ENCODE data around the gene DAND5.
A peak's percentile ranks its signal among the peaks of the same experiment; 100 is the strongest.
"Not testable (repeated sequence)": the region's sequence is repeated elsewhere in the genome, so short reads cannot be mapped to it uniquely, and the experiment has no call there.

DAND5 gene

DNA sequence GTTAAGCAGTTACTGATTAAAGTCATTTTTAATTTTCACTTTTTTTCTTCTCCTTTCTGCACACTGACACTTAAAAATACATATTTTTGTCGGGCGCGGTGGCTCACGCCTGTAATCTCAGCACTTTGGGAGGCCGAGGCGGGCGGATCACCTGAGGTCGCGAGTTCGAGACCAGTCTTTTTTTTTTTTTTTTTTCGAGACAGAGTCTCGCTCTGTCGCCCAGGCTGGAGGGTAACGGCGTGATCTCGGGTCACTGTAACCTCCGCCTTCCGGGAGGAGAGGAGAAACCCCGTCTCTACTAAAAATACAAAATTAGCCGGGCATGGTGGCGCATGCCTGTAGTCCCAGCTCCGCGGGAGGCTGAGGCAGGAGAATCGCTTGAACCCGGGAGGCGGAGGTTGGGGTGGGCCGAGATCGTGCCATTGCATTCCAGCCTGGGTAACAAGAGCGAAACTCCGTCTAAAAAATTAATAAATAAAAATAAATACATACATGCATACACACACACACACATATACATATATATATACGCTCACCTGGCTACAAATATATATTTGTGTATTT, 11.9 kb upstream of the DAND5 start:
- DNase-seq (ENCODE audit: low read depth), result not testable (repeated sequence)
- peak overlapping the region; percentile 81 for H3K4me3 ChIP-seq (ENCODE audit: low read depth, low read length)

DNA sequence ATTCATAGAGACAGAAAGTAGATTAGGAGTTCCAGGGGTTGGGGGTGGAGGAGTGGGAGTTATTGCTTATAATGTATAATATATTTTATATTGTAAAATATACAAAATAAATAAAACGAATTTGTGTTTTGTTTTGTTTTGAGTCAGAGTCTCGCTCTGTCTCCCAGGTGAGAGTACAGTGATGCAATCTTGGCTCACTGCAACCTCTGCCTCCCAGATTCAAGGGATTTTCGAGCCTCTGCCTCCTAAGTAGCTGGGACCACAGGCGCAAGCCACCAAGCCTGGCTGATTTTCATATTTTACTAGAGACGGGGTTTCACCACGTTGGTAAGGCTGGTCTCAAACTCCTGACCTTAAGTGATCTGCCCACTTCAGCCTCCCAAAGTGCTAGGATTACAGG, 9.9 kb upstream of the DAND5 start:
- DNase-seq (ENCODE audit: low read depth), result no peak
- no peak overlapping the region for H3K4me3 ChIP-seq (ENCODE audit: low read depth, low read length)

DNA sequence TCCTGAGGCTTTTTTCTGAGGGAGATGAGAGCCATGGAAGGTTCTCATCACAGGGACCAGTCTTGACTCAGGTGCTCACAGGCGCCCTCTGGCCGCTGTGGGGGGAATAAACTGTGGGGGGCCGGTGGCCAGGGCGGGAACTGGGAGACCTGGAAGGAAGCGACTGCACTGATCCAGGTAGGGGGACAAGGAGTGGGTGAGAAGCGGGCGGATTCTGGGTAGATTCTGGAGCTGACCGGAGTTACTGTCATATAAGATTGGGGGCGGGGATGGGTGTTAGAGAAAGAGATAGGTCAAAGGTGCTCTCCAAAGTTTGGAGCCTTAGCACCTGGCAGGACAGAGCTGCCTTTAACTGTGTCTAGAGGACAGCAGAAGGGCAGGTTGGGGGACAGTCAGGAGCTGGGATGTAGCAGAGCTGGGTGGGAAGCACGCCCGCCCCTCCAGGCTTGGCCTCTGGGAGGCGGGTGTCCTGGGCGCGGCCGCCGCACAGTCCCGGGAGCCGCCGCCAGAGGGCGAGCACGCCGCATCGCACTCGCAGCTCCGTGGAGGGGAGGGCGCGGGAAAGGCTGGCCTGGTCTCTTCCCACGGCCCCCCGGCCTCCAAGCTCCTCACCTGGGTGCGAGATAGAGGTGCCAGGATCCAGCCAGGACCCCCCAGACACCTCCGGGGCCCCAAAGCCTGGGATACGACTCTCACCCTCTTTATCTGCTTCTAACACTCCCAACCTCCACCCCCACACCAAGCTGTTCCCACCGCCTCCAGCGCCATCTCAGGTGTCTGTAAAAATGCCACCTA, 4.2 kb upstream of the DAND5 start:
- DNase-seq (ENCODE audit: low read depth), result no peak
- H3K4me3 ChIP-seq (ENCODE audit: low read depth, low read length), result peak overlapping the region; percentile 52

DNA sequence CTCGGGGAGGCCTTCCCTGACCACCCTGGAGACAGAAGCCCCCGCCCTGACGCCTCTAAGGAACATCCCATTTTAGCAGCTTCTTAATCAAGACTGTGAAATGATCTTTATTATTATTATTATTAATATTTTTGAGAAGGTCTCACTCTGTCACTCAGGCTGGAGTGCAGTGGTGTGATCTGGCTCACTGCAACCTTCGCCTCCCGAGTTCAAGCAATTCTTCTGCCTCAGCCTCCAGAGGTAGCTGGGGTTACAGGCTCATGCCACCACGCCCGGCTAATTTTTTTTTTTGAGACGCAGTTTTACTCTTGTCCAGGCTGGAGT, 3.6 kb upstream of the DAND5 start:
- no peak for DNase-seq (ENCODE audit: low read depth)
- H3K4me3 ChIP-seq (ENCODE audit: low read depth, low read length), result no peak overlapping the region

DNA sequence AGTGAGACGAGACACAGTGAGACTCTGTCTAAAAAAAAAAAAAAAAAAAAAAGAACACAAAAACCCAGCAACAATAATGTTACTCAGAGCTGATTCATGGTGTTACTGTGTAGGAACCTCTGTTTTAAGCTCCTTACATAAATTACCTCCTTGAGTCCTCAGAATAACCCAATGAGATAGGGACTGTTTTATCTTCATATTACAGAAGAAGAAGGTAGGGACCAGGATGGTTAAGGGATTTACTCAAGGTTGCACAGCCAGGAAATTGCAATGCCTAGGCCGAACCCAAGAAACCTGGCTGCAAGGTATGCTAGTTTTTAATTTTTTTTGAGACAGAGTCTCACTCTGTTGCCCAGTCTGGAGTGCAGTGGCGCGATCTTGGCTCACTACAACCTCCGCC, 1.5 kb upstream of the DAND5 start:
- no peak overlapping the region for H3K4me3 ChIP-seq (ENCODE audit: low read depth, low read length)
- no peak for DNase-seq (ENCODE audit: low read depth)

DNA sequence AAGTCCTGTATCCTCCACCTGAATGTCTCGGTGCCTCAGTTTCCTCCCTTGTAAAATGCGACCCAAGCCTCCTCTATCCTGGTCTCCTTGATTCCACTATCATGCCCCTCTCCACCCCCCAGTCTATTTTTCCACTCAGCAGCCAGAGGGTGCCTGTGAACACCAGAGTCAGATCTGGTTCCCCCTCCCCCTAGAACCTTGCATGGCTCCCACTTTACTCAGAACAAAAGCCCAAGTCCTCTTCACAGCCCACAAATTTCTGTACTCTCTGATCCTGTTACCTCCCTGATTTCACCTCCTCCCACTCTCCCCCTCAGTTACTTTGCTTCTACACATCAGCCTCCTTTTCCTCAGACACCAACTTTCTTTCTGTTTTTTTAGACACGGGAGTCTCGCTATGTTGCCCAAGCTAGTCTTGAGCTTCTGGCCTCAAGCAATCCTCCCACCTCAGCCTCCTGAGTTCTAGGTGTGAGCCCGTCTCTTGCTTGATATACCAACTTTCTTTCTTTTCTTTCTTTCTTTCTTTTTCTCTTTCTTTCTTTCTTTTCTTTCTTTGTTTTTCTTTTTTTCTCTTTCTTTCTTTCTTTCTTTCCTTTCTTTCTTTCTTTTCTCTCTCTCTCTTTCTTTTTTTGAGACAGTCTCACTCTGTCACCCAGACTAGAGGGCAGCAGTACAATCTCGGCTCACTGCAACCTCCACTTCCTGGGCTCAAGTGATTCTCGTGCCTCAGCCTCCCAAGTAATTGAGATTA, 869 bp downstream of the DAND5 start:
- H3K4me3 ChIP-seq (ENCODE audit: low read depth, low read length), result no peak overlapping the region
- DNase-seq (ENCODE audit: low read depth), result no peak

DNA sequence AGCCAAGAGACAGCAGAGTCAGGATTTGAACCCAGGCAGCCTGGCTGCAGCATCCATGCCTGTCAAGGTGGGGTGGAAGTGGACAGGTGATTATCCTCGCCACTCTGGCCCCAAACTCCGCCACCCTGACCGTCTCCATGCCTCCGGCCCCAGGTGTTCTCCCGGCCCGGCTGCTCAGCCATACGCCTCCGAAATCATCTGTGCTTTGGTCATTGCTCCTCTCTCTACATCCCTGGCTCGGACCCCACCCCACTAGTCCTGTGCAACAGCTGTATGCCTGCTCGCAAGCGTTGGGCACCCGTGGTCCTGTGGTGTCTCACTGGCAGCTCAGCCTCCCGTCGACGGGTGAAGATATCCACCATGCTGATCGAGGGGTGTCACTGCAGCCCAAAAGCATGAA, 3.9 kb downstream of the DAND5 start:
- DNase-seq (ENCODE audit: low read depth), result no peak
- no peak overlapping the region for H3K4me3 ChIP-seq (ENCODE audit: low read depth, low read length)

DNA sequence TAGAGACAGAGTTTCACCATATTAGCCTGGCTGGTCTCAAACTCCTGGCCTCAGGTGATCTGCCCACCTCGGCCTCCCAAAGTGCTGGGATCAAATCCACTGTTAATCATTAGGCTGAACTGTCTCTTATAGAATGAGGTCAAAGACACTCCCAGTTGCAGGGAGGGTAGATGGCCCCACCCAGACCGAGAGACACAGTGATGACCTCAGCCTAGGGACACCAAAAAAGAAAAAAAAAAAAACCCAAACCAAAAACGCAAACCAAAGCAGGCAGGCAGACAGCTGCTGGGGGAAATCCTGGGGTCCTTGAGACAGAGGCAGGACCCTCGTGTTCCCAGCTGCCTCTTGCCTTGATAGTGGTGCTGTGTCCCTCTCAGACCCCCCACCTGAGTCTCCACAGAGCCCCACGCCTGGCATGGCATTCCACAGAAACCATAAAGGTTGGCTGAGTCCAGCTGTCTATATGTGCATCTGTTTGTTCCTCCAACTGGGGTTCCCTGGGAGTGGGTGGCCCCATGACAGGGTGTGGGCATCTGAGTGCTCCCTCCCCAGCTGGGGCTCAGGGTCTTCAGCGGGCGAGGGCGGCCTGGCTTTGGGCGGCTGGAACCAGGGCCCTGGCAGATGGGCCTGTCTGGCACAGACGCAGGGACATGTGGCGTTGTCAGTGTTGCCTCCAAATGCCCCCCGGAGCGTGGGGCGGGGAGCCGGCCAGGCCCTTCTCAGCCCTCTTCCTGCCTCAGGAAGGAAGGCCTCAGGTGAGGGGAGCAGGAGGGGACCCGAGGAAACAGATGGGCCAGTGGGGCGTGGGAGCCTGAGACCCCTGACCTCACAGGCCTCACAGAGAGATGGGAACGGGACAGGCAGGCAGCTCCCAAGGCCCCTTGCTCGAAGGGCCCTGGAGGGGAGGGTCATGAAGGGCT, 5.2 kb downstream of the DAND5 start:
- H3K4me3 ChIP-seq (ENCODE audit: low read depth, low read length), result no peak overlapping the region
- no peak for DNase-seq (ENCODE audit: low read depth)

DNA sequence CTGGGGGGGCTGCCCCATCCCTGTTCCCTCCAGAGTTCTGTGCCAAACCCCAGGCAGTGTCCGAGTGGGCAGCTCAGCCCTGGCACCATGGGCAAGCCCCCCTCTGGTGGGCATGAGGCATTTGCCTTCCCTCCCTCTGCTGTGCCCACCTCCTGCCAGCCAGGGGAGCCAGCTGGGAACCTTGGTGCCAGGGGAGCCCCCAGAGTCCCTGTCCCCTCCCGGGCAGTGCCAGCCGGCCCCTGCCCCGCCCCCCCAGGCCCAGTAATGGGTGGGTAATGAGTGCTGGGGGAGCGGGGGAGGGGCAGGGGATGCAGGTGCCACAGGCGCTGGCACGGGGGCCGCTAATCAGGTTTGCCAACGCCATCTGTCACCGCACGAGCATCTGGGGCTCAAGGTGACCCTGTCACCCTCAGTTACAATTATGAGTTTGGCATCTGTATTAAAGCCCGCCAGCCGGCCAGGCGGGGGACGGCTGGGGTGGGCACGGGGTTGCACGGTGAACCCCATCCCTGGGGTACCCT, 5.9 kb downstream of the DAND5 start:
- no peak overlapping the region for H3K4me3 ChIP-seq (ENCODE audit: low read depth, low read length)
- DNase-seq (ENCODE audit: low read depth), result no peak

DNA sequence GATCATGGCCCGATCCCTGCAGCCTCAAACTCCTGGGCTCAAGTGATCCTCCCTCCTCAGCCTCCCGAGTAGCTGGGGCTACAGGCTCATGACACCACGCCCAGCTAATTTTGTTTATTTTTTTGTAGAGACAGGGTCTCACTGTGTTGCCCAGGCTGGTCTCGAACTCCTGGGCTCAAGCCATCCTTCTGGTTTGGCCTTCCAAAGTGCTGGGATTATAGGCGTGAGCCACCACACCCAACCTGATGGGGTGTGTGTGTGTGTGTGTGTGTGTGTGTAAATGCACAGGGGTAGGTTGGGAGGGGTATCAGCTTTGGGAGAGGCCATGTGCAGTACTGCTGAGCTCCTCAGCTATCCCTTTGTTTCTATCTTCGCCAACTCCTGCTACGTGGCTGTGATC, 6.7 kb downstream of the DAND5 start:
- DNase-seq (ENCODE audit: low read depth); H3K4me3 ChIP-seq (ENCODE audit: low read depth, low read length): not testable (repeated sequence)

DNA sequence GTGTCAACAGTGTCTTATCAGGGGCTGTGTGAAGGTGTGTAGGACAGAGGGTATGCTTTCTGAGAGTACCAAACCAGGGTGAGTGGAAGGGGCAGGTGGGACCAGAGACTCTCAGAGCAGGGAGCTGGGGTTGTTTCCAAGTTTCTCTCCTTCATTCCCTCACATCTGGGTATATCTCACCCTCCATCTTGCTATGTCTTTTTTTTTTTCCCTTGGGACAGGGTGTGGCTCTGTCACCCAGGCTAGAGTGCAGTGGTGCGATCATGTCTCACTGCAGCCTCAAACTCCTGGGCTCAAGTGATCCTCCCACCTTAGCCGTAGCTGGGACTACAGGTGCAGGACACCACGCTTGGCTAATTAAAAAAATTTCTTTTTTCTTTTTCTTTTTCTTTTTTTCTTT, 10.6 kb downstream of the DAND5 start:
- H3K4me3 ChIP-seq (ENCODE audit: low read depth, low read length), result no peak overlapping the region
- DNase-seq (ENCODE audit: low read depth), result no peak

DNA sequence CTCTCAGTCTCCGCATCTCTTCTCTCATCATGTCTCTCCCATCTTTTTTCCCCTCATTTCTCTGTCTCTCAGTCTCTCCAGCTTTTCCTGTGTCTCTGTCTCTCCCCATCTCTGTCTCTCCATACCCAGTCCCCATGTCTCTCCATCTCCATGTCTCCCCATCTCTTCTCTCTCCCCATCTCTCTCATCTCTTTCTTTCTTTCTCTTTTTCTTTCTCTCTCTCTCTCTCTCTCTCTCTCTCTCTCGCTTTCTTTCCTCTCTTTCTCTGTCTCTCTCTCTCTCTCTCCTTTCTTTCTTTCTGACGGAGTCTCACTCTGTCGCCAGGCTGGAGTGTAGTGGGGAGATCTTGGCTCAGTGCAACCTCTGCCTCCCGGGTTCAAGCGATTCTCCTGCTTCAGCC, 13.3 kb downstream of the DAND5 start:
- DNase-seq (ENCODE audit: low read depth), result no peak
- no peak overlapping the region for H3K4me3 ChIP-seq (ENCODE audit: low read depth, low read length)

DNA sequence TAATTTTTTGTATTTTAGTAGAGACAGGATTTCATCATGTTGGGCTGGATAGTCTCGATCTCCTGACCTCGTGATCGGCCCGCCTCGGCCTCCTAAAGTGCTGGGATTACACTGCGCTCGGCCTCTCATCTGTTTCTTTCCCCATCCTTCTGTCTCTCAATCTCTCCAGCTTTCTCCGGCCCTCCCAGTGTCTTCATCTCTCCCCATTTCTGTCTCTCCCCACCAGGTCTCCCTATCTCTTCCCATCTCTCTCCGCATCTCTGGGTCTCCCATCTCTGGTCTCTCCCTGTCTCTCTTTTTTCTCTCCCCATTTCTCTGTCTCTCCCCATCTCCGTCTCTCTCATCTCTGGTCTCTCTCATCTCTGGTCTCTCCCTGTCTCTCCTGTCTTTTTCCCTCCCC, 13.7 kb downstream of the DAND5 start:
- no peak for DNase-seq (ENCODE audit: low read depth)
- H3K4me3 ChIP-seq (ENCODE audit: low read depth, low read length), result peak overlapping the region; percentile 43

DNA sequence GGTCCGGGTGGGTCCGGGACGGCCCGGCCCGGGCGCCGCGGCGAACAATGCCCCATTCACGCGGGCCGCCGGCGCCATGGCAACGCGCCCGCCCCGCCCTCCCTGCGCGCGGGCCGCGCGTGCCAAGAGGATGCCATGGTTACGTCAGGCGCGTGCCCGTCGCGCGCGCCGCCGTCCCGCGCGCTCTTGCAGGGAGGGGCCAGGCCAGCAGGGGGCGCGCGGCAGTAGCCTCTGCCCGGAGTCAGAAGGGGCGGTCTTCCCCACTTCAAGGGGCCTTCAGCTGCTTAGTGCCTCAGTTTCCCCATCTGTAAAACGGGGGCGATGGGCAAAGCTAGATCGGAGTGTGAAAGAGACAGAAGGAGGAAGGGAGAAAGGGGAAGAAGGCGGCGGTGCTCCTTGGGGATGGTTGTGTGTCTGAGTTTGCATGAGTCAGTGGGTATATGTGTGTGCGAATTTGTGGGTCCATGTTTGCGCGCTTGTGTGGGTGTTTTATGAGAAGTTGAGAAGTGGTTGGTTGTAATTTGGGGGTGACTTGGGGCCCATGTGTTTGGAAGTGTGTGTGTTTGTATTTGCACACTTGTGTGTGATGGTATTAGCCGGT, 14.3 kb downstream of the DAND5 start:
- peak overlapping the region; percentile 43 for H3K4me3 ChIP-seq (ENCODE audit: low read depth, low read length)
- DNase-seq (ENCODE audit: low read depth), result no peak

DNA sequence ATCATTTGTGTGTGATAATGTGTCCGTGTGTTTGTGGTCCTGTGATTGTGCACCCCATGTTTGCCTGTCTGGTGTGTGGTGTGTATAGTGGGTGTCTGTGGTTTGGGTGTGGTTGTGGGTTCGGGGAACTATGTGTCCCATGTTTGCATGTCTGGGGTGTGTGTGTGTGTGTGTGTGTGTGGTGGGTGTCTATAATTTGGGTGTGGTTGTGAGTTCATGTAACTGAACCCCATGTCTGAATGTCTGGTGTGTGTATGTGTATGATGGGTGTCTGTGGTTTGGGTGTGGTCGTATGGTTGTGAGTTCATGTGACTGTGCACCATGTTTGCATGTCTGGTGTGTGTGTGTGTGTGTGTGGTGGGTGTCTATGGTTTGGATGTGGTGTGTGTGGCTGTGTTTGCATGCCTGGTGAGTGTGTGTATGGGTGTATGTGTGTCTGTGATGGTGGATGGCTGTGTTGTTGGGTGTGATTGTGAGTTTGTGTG, 14.8 kb downstream of the DAND5 start:
- no peak for DNase-seq (ENCODE audit: low read depth)

DNA sequence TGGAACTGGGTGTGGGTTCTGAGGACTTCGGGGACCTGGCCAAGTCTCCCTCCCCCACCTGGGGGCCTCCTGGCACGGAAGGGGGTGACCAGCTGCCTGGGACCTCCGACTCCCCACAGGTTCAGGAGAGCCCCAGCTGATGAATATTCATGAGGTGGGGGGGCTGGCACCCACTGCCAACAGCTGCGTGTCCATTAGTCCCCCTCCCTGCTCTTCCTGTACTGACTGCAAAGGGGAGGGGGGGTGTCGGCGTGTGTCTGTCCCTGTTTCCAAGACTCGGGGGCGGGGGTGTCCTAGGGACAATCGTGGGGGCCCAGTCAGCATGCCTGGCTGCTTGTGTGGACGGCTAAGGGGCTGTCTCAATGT, 15.3 kb downstream of the DAND5 start:
- no peak overlapping the region for H3K4me3 ChIP-seq (ENCODE audit: low read depth, low read length)
- no peak for DNase-seq (ENCODE audit: low read depth)

More for the DNA sequence above, 14.8 kb downstream of the DAND5 start:
- H3K4me3 ChIP-seq (ENCODE audit: low read depth, low read length), result no peak overlapping the region

DNA sequence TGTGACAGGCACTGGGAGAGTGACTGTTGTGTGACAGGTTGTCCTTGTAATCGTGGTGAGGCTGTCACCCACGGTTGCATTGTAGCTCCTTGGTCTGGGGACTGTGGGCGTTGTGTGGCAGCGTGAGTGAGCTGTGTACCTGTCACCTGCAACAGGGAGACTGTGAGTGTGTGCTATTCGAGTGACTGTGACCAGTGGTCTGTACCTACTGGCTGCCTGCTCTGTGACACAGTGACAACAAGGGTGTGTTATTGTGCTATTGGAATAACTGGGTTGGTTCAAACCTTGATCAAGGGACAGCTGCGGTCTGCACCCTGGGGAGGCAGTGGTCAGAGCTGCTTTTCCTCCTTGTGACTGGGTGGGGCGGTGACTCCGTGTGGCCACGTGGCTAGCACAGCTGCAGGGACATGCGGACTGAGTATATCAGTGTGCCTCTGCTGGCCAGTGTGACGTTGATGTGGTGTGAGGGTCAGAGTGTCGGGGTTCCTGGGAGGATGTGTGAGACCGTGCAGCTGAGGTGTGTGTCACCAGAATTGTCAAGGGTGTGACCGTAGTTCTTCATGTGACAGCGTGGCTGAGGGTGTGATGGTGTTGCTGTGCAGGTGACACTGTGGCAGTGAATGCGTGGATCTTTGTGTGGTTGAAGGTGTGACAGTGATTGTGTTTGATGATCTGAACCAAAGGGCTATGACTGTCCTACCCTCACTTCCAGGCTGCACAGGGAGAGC, 15.8 kb downstream of the DAND5 start:
- H3K4me3 ChIP-seq (ENCODE audit: low read depth, low read length), result no peak overlapping the region
- DNase-seq (ENCODE audit: low read depth), result peak; percentile 44

DNA sequence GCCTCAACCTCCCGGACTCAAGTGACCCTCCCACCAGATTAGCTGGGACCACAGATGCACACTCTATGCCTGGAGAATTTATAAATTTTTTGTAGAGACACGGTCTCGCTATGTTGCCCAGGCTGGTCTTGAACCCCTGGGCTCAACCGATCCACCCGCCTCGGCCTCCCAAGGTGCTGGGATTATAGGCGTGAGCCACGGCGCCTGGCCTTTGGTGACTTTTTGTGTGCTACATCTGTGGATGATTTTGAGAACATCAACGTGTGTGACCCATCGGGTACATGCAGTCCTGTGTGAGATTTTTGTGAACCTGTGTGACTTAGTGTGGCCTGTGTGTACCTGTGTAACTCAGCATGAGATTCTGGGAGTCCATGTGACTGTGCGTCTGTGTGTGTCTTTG, 17.4 kb downstream of the DAND5 start:
- DNase-seq (ENCODE audit: low read depth), result no peak
- H3K4me3 ChIP-seq (ENCODE audit: low read depth, low read length), result no peak overlapping the region

DNA sequence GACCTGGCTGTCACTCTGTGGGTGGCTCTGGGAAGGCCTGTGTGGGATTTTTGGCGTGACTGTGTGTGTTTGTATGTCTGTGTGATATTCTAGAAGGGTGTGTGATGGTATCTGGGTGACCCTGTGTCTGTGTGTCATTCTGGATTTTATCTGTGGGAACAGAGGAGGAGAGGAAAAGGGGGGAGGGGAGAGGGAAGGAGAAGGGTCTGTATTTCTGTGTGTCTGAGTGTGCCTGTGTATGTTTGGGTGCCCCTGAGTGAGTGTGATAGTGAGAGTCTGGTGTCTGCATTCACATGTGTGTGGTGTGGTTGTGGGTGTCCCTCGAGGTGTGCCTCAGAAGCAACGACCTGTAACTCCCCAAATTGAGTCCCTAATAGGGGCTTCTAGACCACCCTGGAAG, 17.8 kb downstream of the DAND5 start:
- no peak for DNase-seq (ENCODE audit: low read depth)

More for the DNA sequence above, 17.8 kb downstream of the DAND5 start:
- H3K4me3 ChIP-seq (ENCODE audit: low read depth, low read length), result no peak overlapping the region
